IMR-90 (cell line): ENCODE results near the gene ADAM15. TPM values are rescaled to one million over a fixed set of nuclear protein-coding genes. Genes with fewer than 3 reads are reported as not detected.

Experiments
- ATAC-seq: fragments of 200-7000 bp; cut with Tn5 transposase; 2 replicates; pipeline ENCODE4 v1.9.1; 2020; ENCODE audit warnings: low read depth, mild to moderate bottlenecking, moderate library complexity
- BruUV-seq: library from RNA; stranded (reverse); fragments of 400-500 nt; replicated peaks from 2 replicates; lab custom pipeline; 2021; lab: Mats Ljungman, UMichigan
- CTCF ChIA-PET: fragments of 300-600 bp; formaldehyde crosslinking; extraction: SDS; loops from one replicate; lab custom pipeline; 2021; ENCODE audit warnings: antibody characterized with exemption; lab: Yijun Ruan, JAX
- POLR2A ChIA-PET: fragments of 300-600 bp; sonication (Branson Sonifier 250); formaldehyde crosslinking; loops from one replicate; lab custom pipeline; 2022; ENCODE audit warnings: antibody characterized with exemption; ENCODE audit not compliant: unreplicated experiment; lab: Charles Lee
- DNase-seq: peaks from one replicate; pipeline ENCODE4 v3.0.0; 2013
- H2AFZ ChIP-seq: replicated peaks from 2 replicates; pipeline ENCODE3; 2013; ENCODE audit warnings: low read length, mild to moderate bottlenecking; ENCODE audit not compliant: poor library complexity
- H2AK5ac ChIP-seq: 2 replicates; pipeline ENCODE4 v1.6.1; 2013; ENCODE audit warnings: low read depth, low read length, inconsistent platforms
- H2AK9ac ChIP-seq: replicated peaks from 2 replicates; pipeline ENCODE3; 2013; ENCODE audit warnings: mild to moderate bottlenecking, low read depth, low read length, moderate library complexity; ENCODE audit not compliant: poor library complexity
- H2BK120ac ChIP-seq: 2 replicates; pipeline ENCODE4 v1.6.1; 2013; ENCODE audit warnings: low read depth, low read length, inconsistent platforms
- H2BK15ac ChIP-seq: 3 replicates; pipeline ENCODE4 v1.6.1; 2013; ENCODE audit warnings: low read depth, low read length, inconsistent platforms
- H2BK20ac ChIP-seq: 2 replicates; pipeline ENCODE4 v1.6.1; 2013; ENCODE audit warnings: low read depth, mild to moderate bottlenecking, inconsistent platforms, low read length, moderate library complexity
- H2BK5ac ChIP-seq: 2 replicates; pipeline ENCODE4 v1.6.1; 2013; ENCODE audit warnings: mild to moderate bottlenecking, low read depth, low read length, inconsistent platforms; ENCODE audit not compliant: poor library complexity, severe bottlenecking
- H3K14ac ChIP-seq: replicated peaks from 2 replicates; pipeline ENCODE4 v1.6.1; 2013; ENCODE audit warnings: low read depth, low read length, inconsistent platforms
- H3K18ac ChIP-seq: 2 replicates; pipeline ENCODE4 v1.6.1; 2013; ENCODE audit warnings: low read depth, low read length, control low read depth
- H3K23ac ChIP-seq: 2 replicates; pipeline ENCODE4 v1.6.1; 2013; ENCODE audit warnings: low read depth, low read length, inconsistent platforms
- H3K27ac ChIP-seq: 2 replicates; pipeline ENCODE4 v1.5.1; 2013; ENCODE audit warnings: mild to moderate bottlenecking, control low read depth, low read length; ENCODE audit not compliant: insufficient read depth
- H3K27me3 ChIP-seq: 2 replicates; pipeline ENCODE4 v1.6.1; 2013; ENCODE audit warnings: low read length; ENCODE audit not compliant: control insufficient read depth, insufficient read depth
- H3K36me3 ChIP-seq: 2 replicates; pipeline ENCODE4 v1.6.1; 2013; ENCODE audit warnings: low read length, mixed read lengths; ENCODE audit not compliant: control insufficient read depth, insufficient read depth
- H3K4ac ChIP-seq: 2 replicates; pipeline ENCODE4 v1.6.1; 2013; ENCODE audit warnings: low read depth, low read length, inconsistent platforms
- H3K4me1 ChIP-seq: 2 replicates; pipeline ENCODE4 v1.6.1; 2013; ENCODE audit warnings: low read length, mixed read lengths; ENCODE audit not compliant: control insufficient read depth, insufficient read depth
- H3K4me2 ChIP-seq: 2 replicates; pipeline ENCODE4 v1.6.1; 2013; ENCODE audit warnings: low read depth, mild to moderate bottlenecking, control low read depth, low read length, moderate library complexity
- H3K4me3 ChIP-seq: 2 replicates; pipeline ENCODE4 v1.5.1; 2013; ENCODE audit warnings: low read depth, mild to moderate bottlenecking, control low read depth, low read length, moderate library complexity; ENCODE audit not compliant: insufficient read depth
- H3K56ac ChIP-seq: 2 replicates; pipeline ENCODE4 v1.6.1; 2013; ENCODE audit warnings: low read length, inconsistent platforms; ENCODE audit not compliant: insufficient read depth; ENCODE audit errors: extremely low read depth
- H3K79me1 ChIP-seq, 2 experiments: 2 replicates each; pipeline ENCODE4 v1.6.1; 2013; ENCODE audit warnings: low read length in 2 of 2, inconsistent platforms in 1 of 2, low read depth in 1 of 2
- H3K9ac ChIP-seq: 2 replicates; pipeline ENCODE4 v1.6.1; 2013; ENCODE audit warnings: low read depth, low read length, control low read depth
- H3K9me1 ChIP-seq: 2 replicates; pipeline ENCODE4 v1.6.1; 2013; ENCODE audit warnings: low read length, inconsistent platforms; ENCODE audit not compliant: insufficient read depth
- H3K9me3 ChIP-seq: 2 replicates; pipeline ENCODE4 v1.6.1; 2013; ENCODE audit warnings: low read length; ENCODE audit not compliant: control insufficient read depth, insufficient read depth
- H4K20me1 ChIP-seq: 2 replicates; pipeline ENCODE4 v1.6.1; 2013; ENCODE audit warnings: low read length, inconsistent platforms; ENCODE audit not compliant: insufficient read depth
- H4K5ac ChIP-seq: 2 replicates; pipeline ENCODE4 v1.6.1; 2013; ENCODE audit warnings: mild to moderate bottlenecking, low read depth, low read length, control low read depth
- H4K8ac ChIP-seq, 2 experiments: 2 replicates each; pipeline ENCODE4 v1.6.1; 2013; ENCODE audit warnings: low read depth in 2 of 2, low read length in 2 of 2, control low read depth in 1 of 2, inconsistent platforms in 1 of 2
- H4K91ac ChIP-seq: 2 replicates; pipeline ENCODE4 v1.6.1; 2013; ENCODE audit warnings: low read depth, low read length, inconsistent platforms; ENCODE audit not compliant: insufficient read depth
- BHLHE40 ChIP-seq: fragments of 150-350 bp; IDR thresholded peaks from 2 replicates; pipeline ENCODE4 v1.6.1; 2016; ENCODE audit warnings: mild to moderate bottlenecking, low read depth, low read length
- CEBPB ChIP-seq: IDR thresholded peaks from 2 replicates; pipeline ENCODE4 v1.6.1; 2012; ENCODE audit warnings: low read depth, low read length, improper control_type of control experiment
- MAZ ChIP-seq: IDR thresholded peaks from 2 replicates; pipeline ENCODE4 v1.6.1; 2012; ENCODE audit warnings: low read depth, mild to moderate bottlenecking, low read length, improper control_type of control experiment, moderate library complexity, borderline replicate concordance
- MXI1 ChIP-seq: IDR thresholded peaks from 2 replicates; pipeline ENCODE4 v1.6.1; 2012; ENCODE audit warnings: low read depth, mild to moderate bottlenecking, low read length, moderate library complexity, borderline replicate concordance
- NFE2L2 ChIP-seq: fragments of 150-350 bp; IDR thresholded peaks from 2 replicates; pipeline ENCODE4 v1.6.1; 2016; ENCODE audit warnings: low read depth, mild to moderate bottlenecking, low read length
- POLR2A ChIP-seq: IDR thresholded peaks from 2 replicates; pipeline ENCODE4 v1.6.1; 2012; ENCODE audit warnings: mild to moderate bottlenecking, low read depth, low read length
- RCOR1 ChIP-seq: IDR thresholded peaks from 2 replicates; pipeline ENCODE4 v1.6.1; 2012; ENCODE audit warnings: mild to moderate bottlenecking, low read length, improper control_type of control experiment; ENCODE audit not compliant: insufficient replicate concordance
- WGBS, 2 experiments: methylation state at CpG; one replicate each; pipeline versions ENCODE4 v1.1.5 to v1.1.7; 2013; ENCODE audit warnings: missing lambda C conversion rate in 2 of 2; ENCODE audit not compliant: insufficient read length in 1 of 2; ENCODE audit errors: extremely low coverage in 2 of 2; 5-methylcytosine and 5-hydroxymethylcytosine counted together
- dilution Hi-C: fragments of 300-500 bp; cut with HindIII; formaldehyde crosslinking; loops from one replicate; pipeline ENCODE4 v1.14.3; 2018; ENCODE audit warnings: low sequenced_read_pairs; ENCODE audit not compliant: unreplicated experiment
- in situ Hi-C: fragments of 300-500 bp; cut with MboI; formaldehyde crosslinking; loops from 3 replicates; pipeline ENCODE4 v1.14.3; 2019; ENCODE audit warnings: low sequenced_read_pairs, inconsistent platforms, mixed read lengths
- intact Hi-C: fragments of 100-400 bp; cut with micrococcal nuclease; formaldehyde crosslinking; loops from 2 replicates; pipeline ENCODE4 v1.10.0; 2022
- polyA plus RNA-seq, 3 experiments: library from polyadenylated mRNA; depleted of rRNA; stranded (reverse); fragments of >200 nt; gene quantifications; 2 replicates each; pipeline ENCODE4 v1.2.3, GENCODE V29; 2012; ENCODE audit warnings: low replicate concordance in 1 of 3
- total RNA-seq: library from RNA; depleted of rRNA; stranded (reverse); fragments of >200 nt; gene quantifications from 2 replicates; pipeline ENCODE4 v1.2.3, GENCODE V29; 2012

ADAM15 gene
- total and polyA plus RNA-seq, 2 of the 4 experiments (the other 2 are of a cell fraction) = 25.6 to 52.4 TPM

- Histone ChIP-seq H4K5ac (no peak overlapping the region), H3K14ac (0 out of 2 replicates have a peak overlapping the region, but pooled peaks have one; percentile 27), H3K79me1 (peaks cover 10 to 17% of the 10 kb centered on the region in 2 experiments), H3K9me3 (no peaks in the 10 kb centered on the region), H2BK15ac (no peak overlapping the region), H3K4me1 (peaks cover 4% of the 10 kb centered on the region; the same call in 1 of the 2 replicates), H2AK9ac (no peak overlapping the region), H3K9ac (peak overlapping the region; percentile 17), H3K27ac (no peak overlapping the region), H4K8ac (peak overlapping the region in 1 of 2 experiments; percentile 24; a peak in 1 of 4 replicates), H2AK5ac (no peak overlapping the region), H3K4me3 (peak overlapping the region; percentile 90), H4K20me1 (peaks cover 17% of the 10 kb centered on the region), H3K36me3 (peaks cover 15% of the 10 kb centered on the region; the same call in 1 of the 2 replicates), H3K18ac (no peak overlapping the region), H4K91ac (no peak overlapping the region), H2BK5ac (no peak overlapping the region), H3K4me2 (peak overlapping the region; percentile 57), H3K56ac (no peak overlapping the region), H2BK20ac (no peak overlapping the region), H3K27me3 (no peaks in the 10 kb centered on the region), H3K23ac (peak overlapping the region; percentile 63; the same call in 1 of the 2 replicates), H3K4ac (no peak overlapping the region), H2AFZ (peak overlapping the region; percentile 96), H2BK120ac (no peak overlapping the region), H3K9me1 (peaks cover 3% of the 10 kb centered on the region; the same call in 1 of the 2 replicates)
- BruUV-seq = TSS peak; percentile 74
- TF ChIP-seq BHLHE40 = 0 out of 2 replicates have a peak, but pooled peaks have one; percentile 44
- TF ChIP-seq MXI1 = no peak
- TF ChIP-seq RCOR1 = peak; percentile 24
- TF ChIP-seq POLR2A = no peak
- TF ChIP-seq CEBPB = no peak
- peak; percentile 28; the same call in 1 of the 2 replicates for TF ChIP-seq MAZ
- TF ChIP-seq NFE2L2 = no peak
- in situ Hi-C loops = no loop called here
- ChIA-PET CTCF (interaction anchor here (0.6 to 2.3 kb wide), 3 partner anchors 21 to 579 kb away, joined by 5 to 9 read pairs (median 7); no protein-coding TSS in a partner anchor), POLR2A (no interaction called here)
- no CpG with 5 or more reads among the region's 14 CpGs for WGBS, 2 experiments
- peak; percentile 45 for ATAC-seq
- dilution Hi-C loops = no loop called here
- intact Hi-C loops = loop anchor here (5.0 kb wide), 1 partner anchor 107 kb away; the partner anchor contains the start of gene PBXIP1
- DNase-seq = peak; percentile 29
Observed at GRCh38 chr1:155064111-155064831, 13.2 kb downstream of the ADAM15 start.
